ENCODE measurements around the gene RPUSD1.

RPUSD1 gene

GRCh38 chr16:818132-818531 lies 30.0 kb upstream of the RPUSD1 start:
- DNase-seq: no peak

- DNase-seq: no peak
Measured at GRCh38 chr16:817001-817906, 29.1 kb upstream of the RPUSD1 start.

- no peak for DNase-seq
Measured at GRCh38 chr16:815861-816260, 27.7 kb upstream of the RPUSD1 start.

- no peak for DNase-seq
Measured at GRCh38 chr16:814974-815373, 26.8 kb upstream of the RPUSD1 start.

GRCh38 chr16:813916-814412 lies 25.8 kb upstream of the RPUSD1 start:
- DNase-seq: no peak

- no peak for DNase-seq
Measured at GRCh38 chr16:813204-813915, 25.2 kb upstream of the RPUSD1 start.

- DNase-seq: no peak
Measured at GRCh38 chr16:808085-808386, 19.9 kb upstream of the RPUSD1 start.

GRCh38 chr16:807347-808084 lies 19.3 kb upstream of the RPUSD1 start:
- DNase-seq: peak; percentile 83

GRCh38 chr16:805474-805873 lies 17.3 kb upstream of the RPUSD1 start:
- no peak for DNase-seq

GRCh38 chr16:804193-805048 lies 16.2 kb upstream of the RPUSD1 start:
- no peak for DNase-seq

GRCh38 chr16:803754-804080 lies 15.5 kb upstream of the RPUSD1 start:
- DNase-seq: no peak

- no peak for DNase-seq
Measured at GRCh38 chr16:802914-803753, 15.0 kb upstream of the RPUSD1 start.

GRCh38 chr16:802461-802860 lies 14.3 kb upstream of the RPUSD1 start:
- no peak for DNase-seq

- no peak for DNase-seq
Measured at GRCh38 chr16:801584-802363, 13.6 kb upstream of the RPUSD1 start.

GRCh38 chr16:800834-801511 lies 12.8 kb upstream of the RPUSD1 start:
- DNase-seq: no peak

GRCh38 chr16:799948-800833 lies 12.0 kb upstream of the RPUSD1 start, which contains the start of gene GNG13:
Gene GNG13 (minus strand): TSS chr16:800734. CDS start chr16:799077, 1,657 bp downstream.
- no peak for DNase-seq

GRCh38 chr16:799111-799947 lies 11.1 kb upstream of the RPUSD1 start:
- no peak for DNase-seq

GRCh38 chr16:798666-799065 lies 10.5 kb upstream of the RPUSD1 start:
- DNase-seq: no peak
